MM.1S (cell line): ENCODE results near the gene SERPINA4.

Experiments
- DNase-seq: peaks from one replicate; pipeline ENCODE4 v3.0.0-alpha.2; 2015
- H2AFZ ChIP-seq: fragments of 300-600 bp; sonication (generic); 2 replicates; pipeline ENCODE4 v1.6.0; 2016; ENCODE audit warnings: antibody characterized with exemption, low read length
- H3F3A ChIP-seq: fragments of 300-600 bp; sonication (generic); 2 replicates; pipeline ENCODE4 v1.6.1; 2016; ENCODE audit warnings: mild to moderate bottlenecking, antibody characterized with exemption, low read length, moderate library complexity, mixed read lengths; ENCODE audit not compliant: insufficient read depth
- H3K27ac ChIP-seq: fragments of 300-600 bp; sonication (generic); 2 replicates; pipeline ENCODE4 v1.5.1; 2016; ENCODE audit warnings: mild to moderate bottlenecking, low read length
- H3K27me3 ChIP-seq: fragments of 300-600 bp; sonication (generic); replicated peaks from 2 replicates; pipeline ENCODE4 v1.6.0; 2016; ENCODE audit warnings: low read length; ENCODE audit not compliant: insufficient read depth
- H3K36me3 ChIP-seq: fragments of 300-600 bp; sonication (generic); replicated peaks from 2 replicates; pipeline ENCODE4 v1.6.1; 2016; ENCODE audit warnings: mild to moderate bottlenecking, low read length, mixed read lengths; ENCODE audit not compliant: insufficient read depth
- H3K4me1 ChIP-seq: fragments of 300-600 bp; sonication (generic); 2 replicates; pipeline ENCODE4 v1.6.1; 2016; ENCODE audit warnings: low read length, mixed read lengths
- H3K4me2 ChIP-seq: fragments of 300-600 bp; sonication (generic); 2 replicates; pipeline ENCODE4 v1.6.0; 2016; ENCODE audit warnings: low read depth, low read length
- H3K4me3 ChIP-seq: fragments of 300-600 bp; sonication (generic); 2 replicates; pipeline ENCODE4 v1.5.1; 2016; ENCODE audit warnings: low read length, mixed read lengths
- H3K79me2 ChIP-seq: fragments of 300-600 bp; sonication (generic); 2 replicates; pipeline ENCODE4 v1.6.1; 2016; ENCODE audit warnings: mixed run types, low read length, mixed read lengths
- H3K9ac ChIP-seq: fragments of 300-600 bp; sonication (generic); 2 replicates; pipeline ENCODE4 v1.6.1; 2016; ENCODE audit warnings: low read length, mixed read lengths
- H3K9me2 ChIP-seq: fragments of 300-600 bp; sonication (generic); replicated peaks from 2 replicates; pipeline ENCODE4 v1.6.1; 2016; ENCODE audit warnings: mild to moderate bottlenecking, low read length, mixed read lengths; ENCODE audit not compliant: insufficient read depth
- H3K9me3 ChIP-seq: fragments of 300-600 bp; sonication (generic); replicated peaks from 2 replicates; pipeline ENCODE4 v1.6.1; 2016; ENCODE audit warnings: mild to moderate bottlenecking, low read length, mixed read lengths; ENCODE audit not compliant: insufficient read depth
- H4K20me1 ChIP-seq: fragments of 300-600 bp; sonication (generic); 2 replicates; pipeline ENCODE4 v1.6.1; 2016; ENCODE audit warnings: mild to moderate bottlenecking, low read length, moderate library complexity, mixed read lengths; ENCODE audit not compliant: insufficient read depth
- EZH2 ChIP-seq: fragments of 300-600 bp; sonication (generic); optimal IDR thresholded peaks from 2 replicates; pipeline ENCODE3; 2017; ENCODE audit warnings: low read depth, mild to moderate bottlenecking, antibody characterized with exemption, low read length, mixed read lengths
- EZH2phosphoT487 ChIP-seq: fragments of 300-600 bp; sonication (generic); IDR thresholded peaks from 2 replicates; pipeline ENCODE4 v1.6.1; 2018; ENCODE audit warnings: antibody characterized with exemption, low read length
- TF ChIP-seq, protein P1 (sequence below): fragments of 300-600 bp; sonication (generic); IDR thresholded peaks from 2 replicates; pipeline ENCODE4 v1.5.1; 2016; ENCODE audit warnings: antibody characterized with exemption, low read length, mixed read lengths

SERPINA4 gene

GRCh38 chr14:94550041-94550440 is 11.2 kb upstream of the SERPINA4 start:
- Histone ChIP-seq H3K4me3 (no peak overlapping the region), H3K9me2 (no peaks in the 10 kb centered on the region), H3K9me3 (no peaks in the 10 kb centered on the region), H3K27ac (no peak overlapping the region), H2AFZ (no peak overlapping the region), H3K4me2 (no peak overlapping the region), H4K20me1 (no peaks in the 10 kb centered on the region), H3K9ac (no peak overlapping the region), H3K36me3 (no peaks in the 10 kb centered on the region), H3K27me3 (no peaks in the 10 kb centered on the region), H3F3A (no peaks in the 10 kb centered on the region), H3K4me1 (no peaks in the 10 kb centered on the region), H3K79me2 (no peaks in the 10 kb centered on the region)
- no peak for DNase-seq
- TF ChIP-seq EZH2phosphoT487 (no peak), EZH2 (no peak)
- TF ChIP-seq, protein P1, sequence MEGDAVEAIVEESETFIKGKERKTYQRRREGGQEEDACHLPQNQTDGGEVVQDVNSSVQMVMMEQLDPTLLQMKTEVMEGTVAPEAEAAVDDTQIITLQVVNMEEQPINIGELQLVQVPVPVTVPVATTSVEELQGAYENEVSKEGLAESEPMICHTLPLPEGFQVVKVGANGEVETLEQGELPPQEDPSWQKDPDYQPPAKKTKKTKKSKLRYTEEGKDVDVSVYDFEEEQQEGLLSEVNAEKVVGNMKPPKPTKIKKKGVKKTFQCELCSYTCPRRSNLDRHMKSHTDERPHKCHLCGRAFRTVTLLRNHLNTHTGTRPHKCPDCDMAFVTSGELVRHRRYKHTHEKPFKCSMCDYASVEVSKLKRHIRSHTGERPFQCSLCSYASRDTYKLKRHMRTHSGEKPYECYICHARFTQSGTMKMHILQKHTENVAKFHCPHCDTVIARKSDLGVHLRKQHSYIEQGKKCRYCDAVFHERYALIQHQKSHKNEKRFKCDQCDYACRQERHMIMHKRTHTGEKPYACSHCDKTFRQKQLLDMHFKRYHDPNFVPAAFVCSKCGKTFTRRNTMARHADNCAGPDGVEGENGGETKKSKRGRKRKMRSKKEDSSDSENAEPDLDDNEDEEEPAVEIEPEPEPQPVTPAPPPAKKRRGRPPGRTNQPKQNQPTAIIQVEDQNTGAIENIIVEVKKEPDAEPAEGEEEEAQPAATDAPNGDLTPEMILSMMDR = no peak

DNA sequence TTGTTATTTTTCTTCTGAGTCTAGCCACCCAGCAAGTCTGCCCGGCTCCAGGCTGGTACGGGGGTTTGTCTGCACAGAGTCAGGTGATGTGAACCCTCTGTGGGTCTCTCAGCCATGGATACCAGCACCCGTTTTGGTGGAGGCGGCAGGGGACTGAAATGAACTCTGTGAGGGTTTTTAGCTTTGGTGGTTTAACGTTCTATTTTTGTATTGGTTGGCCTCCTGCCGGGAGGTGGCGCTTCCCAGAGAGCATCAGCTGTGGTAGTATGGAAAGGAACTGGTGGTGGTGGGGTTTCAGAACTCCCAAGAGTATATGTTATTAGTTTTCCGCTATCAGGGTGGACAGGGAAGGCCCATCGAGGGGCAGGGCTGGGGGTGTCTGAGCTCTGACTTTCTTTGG is 5.3 kb upstream of the SERPINA4 start:
- no peak for DNase-seq
- TF ChIP-seq EZH2 = no peak
- TF ChIP-seq, protein P1 = no peak
- no peak for TF ChIP-seq EZH2phosphoT487
- Histone ChIP-seq H3K36me3 (no peaks in the 10 kb centered on the region), H3K27ac (no peak overlapping the region), H3K79me2 (no peaks in the 10 kb centered on the region), H3K9me3 (no peaks in the 10 kb centered on the region), H2AFZ (no peak overlapping the region), H3K9ac (no peak overlapping the region), H4K20me1 (no peaks in the 10 kb centered on the region), H3K4me1 (no peaks in the 10 kb centered on the region), H3K4me3 (no peak overlapping the region), H3K4me2 (no peak overlapping the region), H3K27me3 (no peaks in the 10 kb centered on the region), H3F3A (no peaks in the 10 kb centered on the region), H3K9me2 (no peaks in the 10 kb centered on the region)

GRCh38 chr14:94557327-94557726 is 3.9 kb upstream of the SERPINA4 start:
- Histone ChIP-seq H3K27me3 (no peaks in the 10 kb centered on the region), H4K20me1 (no peaks in the 10 kb centered on the region), H3K9ac (no peak overlapping the region), H3K9me3 (no peaks in the 10 kb centered on the region), H3K4me1 (no peaks in the 10 kb centered on the region), H3K4me2 (no peak overlapping the region), H3K9me2 (no peaks in the 10 kb centered on the region), H3F3A (no peaks in the 10 kb centered on the region), H3K4me3 (no peak overlapping the region), H2AFZ (no peak overlapping the region), H3K36me3 (no peaks in the 10 kb centered on the region), H3K27ac (no peak overlapping the region), H3K79me2 (no peaks in the 10 kb centered on the region)
- DNase-seq = no peak
- TF ChIP-seq, protein P1 = no peak
- TF ChIP-seq EZH2 (no peak), EZH2phosphoT487 (no peak)
